ENCODE measurements around the gene TRIM27.

Gene TRIM27

DNA sequence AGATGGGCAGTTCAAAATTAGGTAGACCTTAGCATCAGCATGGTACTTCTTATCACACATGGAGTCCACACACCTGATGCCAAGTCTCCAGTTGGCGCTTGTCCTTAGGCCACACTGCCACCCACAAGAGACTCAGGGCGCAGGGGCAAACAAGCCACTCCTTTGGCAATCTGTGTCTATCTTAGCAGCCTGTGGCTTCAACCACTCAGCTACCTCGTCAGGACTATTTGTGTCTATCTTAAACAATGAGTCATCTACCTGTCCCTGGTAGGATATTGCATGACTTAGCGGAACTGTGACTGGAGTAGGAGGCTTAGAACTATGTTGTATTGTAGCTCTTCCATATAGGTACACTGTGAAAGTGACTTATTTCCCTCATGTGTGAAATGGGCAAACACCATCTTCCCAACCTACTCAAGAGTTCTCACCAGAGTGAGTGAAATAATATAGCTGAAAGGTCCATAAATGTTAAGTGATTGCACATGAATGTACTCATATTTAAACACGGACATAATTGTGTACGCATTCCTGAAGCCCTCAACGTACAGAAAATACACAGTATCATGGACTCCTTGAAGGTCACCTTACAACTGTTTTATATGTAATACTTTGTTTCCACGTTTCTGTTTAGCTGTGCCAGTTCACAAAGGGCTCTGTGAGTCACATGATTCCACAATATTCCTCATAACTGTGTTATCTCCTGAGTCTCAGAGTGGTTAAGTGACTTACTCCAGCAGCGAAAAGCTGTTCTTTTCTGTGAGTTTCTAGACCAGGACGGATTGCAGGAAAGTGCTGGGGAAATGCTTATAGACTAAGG is 1.6 kb downstream of the TRIM27 start:
- DNase-seq (ENCODE audit: low read depth), result peak; percentile 39
- TF ChIP-seq, protein P1, sequence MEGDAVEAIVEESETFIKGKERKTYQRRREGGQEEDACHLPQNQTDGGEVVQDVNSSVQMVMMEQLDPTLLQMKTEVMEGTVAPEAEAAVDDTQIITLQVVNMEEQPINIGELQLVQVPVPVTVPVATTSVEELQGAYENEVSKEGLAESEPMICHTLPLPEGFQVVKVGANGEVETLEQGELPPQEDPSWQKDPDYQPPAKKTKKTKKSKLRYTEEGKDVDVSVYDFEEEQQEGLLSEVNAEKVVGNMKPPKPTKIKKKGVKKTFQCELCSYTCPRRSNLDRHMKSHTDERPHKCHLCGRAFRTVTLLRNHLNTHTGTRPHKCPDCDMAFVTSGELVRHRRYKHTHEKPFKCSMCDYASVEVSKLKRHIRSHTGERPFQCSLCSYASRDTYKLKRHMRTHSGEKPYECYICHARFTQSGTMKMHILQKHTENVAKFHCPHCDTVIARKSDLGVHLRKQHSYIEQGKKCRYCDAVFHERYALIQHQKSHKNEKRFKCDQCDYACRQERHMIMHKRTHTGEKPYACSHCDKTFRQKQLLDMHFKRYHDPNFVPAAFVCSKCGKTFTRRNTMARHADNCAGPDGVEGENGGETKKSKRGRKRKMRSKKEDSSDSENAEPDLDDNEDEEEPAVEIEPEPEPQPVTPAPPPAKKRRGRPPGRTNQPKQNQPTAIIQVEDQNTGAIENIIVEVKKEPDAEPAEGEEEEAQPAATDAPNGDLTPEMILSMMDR (conservative IDR thresholded peaks at IDR 0.05; ENCODE audit: control insufficient read depth, insufficient read depth, low read depth, low read length), result no peak
- peak overlapping the region; percentile 93 for H3K4me3 ChIP-seq (ENCODE audit: control insufficient read depth, low read depth, low read length)

DNA sequence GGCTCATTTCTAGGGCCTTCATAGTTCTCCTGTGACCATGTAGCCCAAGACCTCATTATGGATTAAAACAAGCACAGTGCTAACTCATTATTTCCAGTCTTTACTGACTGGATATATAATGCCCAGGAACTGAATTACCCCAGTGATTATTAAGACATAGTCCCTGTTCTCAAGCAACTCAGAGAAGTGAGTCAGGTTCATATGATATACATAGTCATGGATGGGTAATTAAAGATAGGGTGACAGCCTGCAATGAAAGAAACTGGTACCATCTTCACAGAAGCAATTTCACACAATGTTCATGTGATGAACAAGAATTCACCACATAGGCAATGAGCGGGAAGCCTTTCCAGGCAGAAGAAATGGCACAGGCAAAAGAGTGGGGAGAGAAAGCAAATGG is 3.5 kb downstream of the TRIM27 start:
- no peak for DNase-seq (ENCODE audit: low read depth)
- TF ChIP-seq, protein P1 (conservative IDR thresholded peaks at IDR 0.05; ENCODE audit: control insufficient read depth, insufficient read depth, low read depth, low read length), result no peak
- H3K4me3 ChIP-seq (ENCODE audit: control insufficient read depth, low read depth, low read length), result no peak overlapping the region

GRCh38 chr6:28914941-28915340 is 8.8 kb downstream of the TRIM27 start:
- TF ChIP-seq, protein P1 (conservative IDR thresholded peaks at IDR 0.05; ENCODE audit: control insufficient read depth, insufficient read depth, low read depth, low read length), result no peak
- H3K4me3 ChIP-seq (ENCODE audit: control insufficient read depth, low read depth, low read length), result no peak overlapping the region
- no peak for DNase-seq (ENCODE audit: low read depth)

DNA sequence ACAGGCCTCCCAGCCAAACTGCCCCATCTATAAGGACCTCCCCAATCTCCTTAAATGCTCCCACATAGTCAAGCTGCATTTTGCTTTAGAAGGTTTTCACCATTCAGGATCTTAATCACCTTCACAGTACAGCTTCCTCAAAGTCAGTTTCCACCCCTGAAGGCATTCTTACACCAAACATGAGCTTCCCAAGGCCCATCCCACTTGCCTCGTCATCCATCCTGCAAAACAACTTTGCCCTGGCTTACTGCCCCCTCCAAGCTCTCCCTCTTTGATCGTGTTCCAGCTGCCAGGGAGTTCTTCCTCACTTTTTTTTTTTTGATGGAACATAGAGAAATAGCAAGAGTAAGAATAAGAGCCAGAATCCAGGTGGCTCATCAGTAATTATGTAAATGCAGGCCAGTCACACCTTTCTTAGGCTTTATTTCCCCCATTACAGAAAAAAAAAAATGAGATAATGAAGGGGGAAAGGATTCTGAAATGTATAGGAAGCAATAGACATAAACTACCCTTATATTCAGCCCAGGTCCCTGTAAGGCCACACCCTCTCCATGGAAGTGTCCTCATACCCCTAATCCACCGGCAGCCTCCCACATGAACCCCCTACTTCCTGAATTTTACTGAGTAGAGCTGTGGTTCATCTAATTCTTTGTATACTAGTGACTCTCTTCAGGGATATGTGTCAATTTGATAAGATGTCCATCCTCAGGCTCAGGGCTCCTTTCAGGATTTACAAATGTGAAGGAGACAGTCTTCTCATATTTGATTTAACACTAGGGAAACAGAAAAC is 12.7 kb downstream of the TRIM27 start:
- H3K4me3 ChIP-seq (ENCODE audit: control insufficient read depth, low read depth, low read length), result no peak overlapping the region
- TF ChIP-seq, protein P1 (conservative IDR thresholded peaks at IDR 0.05; ENCODE audit: control insufficient read depth, insufficient read depth, low read depth, low read length), result no peak
- DNase-seq (ENCODE audit: low read depth), result peak; percentile 29

DNA sequence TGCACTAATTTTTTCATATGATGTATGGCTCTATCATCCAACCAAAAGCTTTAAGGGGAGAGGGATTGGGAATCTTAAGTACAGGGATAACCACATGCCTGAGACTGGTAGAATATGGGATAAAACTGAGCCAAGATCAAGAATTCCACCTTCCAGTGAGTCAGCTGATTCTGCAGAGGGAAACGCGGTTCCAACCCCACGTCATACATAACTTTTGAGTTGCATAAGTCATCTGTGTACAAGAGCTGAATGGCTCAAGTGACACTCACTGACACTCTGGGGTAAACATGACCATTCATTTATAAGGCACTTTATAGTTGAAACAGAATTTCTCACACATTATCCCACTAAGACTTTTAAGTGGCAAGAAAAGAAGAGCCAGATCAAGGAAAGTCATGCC is 16.4 kb downstream of the TRIM27 start:
- DNase-seq (ENCODE audit: low read depth), result peak; percentile 84
- TF ChIP-seq, protein P1 (conservative IDR thresholded peaks at IDR 0.05; ENCODE audit: control insufficient read depth, insufficient read depth, low read depth, low read length), result no peak
- H3K4me3 ChIP-seq (ENCODE audit: control insufficient read depth, low read depth, low read length), result no peak overlapping the region

GRCh38 chr6:28906669-28907068 is 17.1 kb downstream of the TRIM27 start:
- TF ChIP-seq, protein P1 (conservative IDR thresholded peaks at IDR 0.05; ENCODE audit: control insufficient read depth, insufficient read depth, low read depth, low read length), result no peak
- no peak overlapping the region for H3K4me3 ChIP-seq (ENCODE audit: control insufficient read depth, low read depth, low read length)
- no peak for DNase-seq (ENCODE audit: low read depth)
